GM20000 (cell line): ENCODE measurements around the gene DLEC1.

Experiments used
- DNase-seq: peaks from one replicate; pipeline ENCODE4 v3.0.0; 2012; ENCODE audit warnings: low spot score
- CTCF ChIP-seq: IDR thresholded peaks from 2 replicates; pipeline ENCODE4 v1.5.1; 2012; ENCODE audit warnings: mild to moderate bottlenecking, control low read depth; ENCODE audit errors: extremely low read depth, missing control alignments

Gene DLEC1

GRCh38 chr3:38136393-38136776 is 97.4 kb downstream of the DLEC1 start:
- peak; percentile 49 for DNase-seq
- no peak for TF ChIP-seq CTCF

- TF ChIP-seq CTCF, result no peak
- peak; percentile 98 for DNase-seq
These were observed 98.0 kb downstream of the DLEC1 start, which contains the start of gene ACAA1 for GRCh38 chr3:38136777-38137614. Gene ACAA1, minus strand, starts transcription at chr3:38137127. Its CDS starts 92 bp downstream, at chr3:38137035.

GRCh38 chr3:38137615-38138348 is 98.8 kb downstream of the DLEC1 start:
- no peak for TF ChIP-seq CTCF

GRCh38 chr3:38138349-38139190 is 99.6 kb downstream of the DLEC1 start, which contains the start of gene MYD88:
Gene MYD88, plus strand, starts transcription at chr3:38138661. Its CDS starts 40 bp downstream, at chr3:38138701.
- DNase-seq, result peak; percentile 82
- TF ChIP-seq CTCF, result no peak

More at GRCh38 chr3:38137615-38138348, 98.8 kb downstream of the DLEC1 start:
- DNase-seq, result peak; percentile 48

- DNase-seq, result no peak
- no peak for TF ChIP-seq CTCF
These were observed 100.2 kb downstream of the DLEC1 start for GRCh38 chr3:38139191-38139590.

GRCh38 chr3:38139652-38140051 is 100.6 kb downstream of the DLEC1 start:
- DNase-seq, result no peak
- TF ChIP-seq CTCF, result no peak
